CD14-positive monocyte (primary cell): Measurements from ENCODE around the gene HTR7. TPM values are rescaled to one million over a fixed set of nuclear protein-coding genes. Genes with fewer than 3 reads are reported as not detected.
A peak's percentile ranks its signal among the peaks of the same experiment; 100 is the strongest.

ENCODE experiments used
- DNase-seq, 3 donors: peaks; one replicate each; pipeline ENCODE4 v3.0.0-alpha.2; 2011 to 2022
- H2AFZ ChIP-seq: 2 replicates; pipeline ENCODE4 v1.6.0; 2012; ENCODE audit warnings: mild to moderate bottlenecking, low read depth, low read length, inconsistent platforms; ENCODE audit not compliant: insufficient read depth, poor library complexity, severe bottlenecking
- H3K27ac ChIP-seq, 2 donors: 1 replicate in 1 of 2; 2 replicates in 1 of 2; pipeline ENCODE4 v1.5.1; 2012 to 2013; ENCODE audit warnings: low read length in 2 of 2, control low read depth in 1 of 2, inconsistent platforms in 1 of 2, low read depth in 1 of 2, mild to moderate bottlenecking in 1 of 2
- H3K27me3 ChIP-seq, 2 donors: one replicate each; pipeline versions ENCODE4 v1.6.0 to v1.6.1; 2011 to 2013; ENCODE audit warnings: low read length in 2 of 2; ENCODE audit not compliant: control insufficient read depth in 2 of 2, insufficient read depth in 2 of 2
- H3K36me3 ChIP-seq, 2 donors: replicated peaks in 1 of 2; 1 replicate in 1 of 2; 2 replicates in 1 of 2; pipeline versions ENCODE4 v1.5.1 to v1.6.1; 2012 to 2013; ENCODE audit warnings: low read length in 2 of 2, control low read depth in 1 of 2, inconsistent platforms in 1 of 2, mild to moderate bottlenecking in 1 of 2; ENCODE audit not compliant: insufficient read depth in 2 of 2, control insufficient read depth in 1 of 2
- H3K4me1 ChIP-seq, 2 donors: 1 replicate in 1 of 2; 2 replicates in 1 of 2; pipeline versions ENCODE4 v1.5.1 to v1.6.1; 2012 to 2013; ENCODE audit warnings: low read length in 2 of 2, control low read depth in 1 of 2, inconsistent platforms in 1 of 2, mild to moderate bottlenecking in 1 of 2, moderate library complexity in 1 of 2; ENCODE audit not compliant: insufficient read depth in 2 of 2, control insufficient read depth in 1 of 2
- H3K4me2 ChIP-seq: replicated peaks from 2 replicates; pipeline ENCODE3; 2012; ENCODE audit warnings: low read length, moderate library complexity, mild to moderate bottlenecking; ENCODE audit not compliant: poor library complexity, severe bottlenecking; ENCODE audit errors: extremely low read depth
- H3K4me3 ChIP-seq, 3 experiments: fragments of 200-600 bp in 1 of 3; sonication (generic) in 1 of 3; replicated peaks in 1 of 3; 1 replicate in 2 of 3; 2 replicates in 1 of 3; pipeline ENCODE4 v1.5.1; 2011 to 2013; ENCODE audit warnings: low read length in 3 of 3, mild to moderate bottlenecking in 3 of 3, control low read depth in 2 of 3, low read depth in 2 of 3, inconsistent platforms in 1 of 3, moderate library complexity in 1 of 3
- H3K79me2 ChIP-seq: 2 replicates; pipeline ENCODE4 v1.6.0; 2012; ENCODE audit warnings: mild to moderate bottlenecking, control low read depth, inconsistent platforms, low read length, moderate library complexity; ENCODE audit not compliant: insufficient read depth
- H3K9ac ChIP-seq: 2 replicates; pipeline ENCODE4 v1.6.0; 2017; ENCODE audit warnings: low read length, mild to moderate bottlenecking; ENCODE audit not compliant: insufficient read depth, poor library complexity, severe bottlenecking
- H3K9me3 ChIP-seq, 2 donors: replicated peaks in 1 of 2; 1 replicate in 1 of 2; 2 replicates in 1 of 2; pipeline versions ENCODE4 v1.5.1 to v1.6.1; 2012 to 2013; ENCODE audit warnings: low read length in 2 of 2, control low read depth in 1 of 2; ENCODE audit not compliant: control insufficient read depth in 1 of 2, insufficient read depth in 1 of 2
- H4K20me1 ChIP-seq: 2 replicates; pipeline ENCODE4 v1.6.0; 2012; ENCODE audit warnings: mild to moderate bottlenecking, low read length, control low read depth, moderate library complexity; ENCODE audit not compliant: insufficient read depth
- H3K27ac Mint-ChIP-seq, 7 donors: one replicate each; pipeline ENCODE4 v1.8.0; 2020; ENCODE audit warnings: mild to moderate bottlenecking in 7 of 7, mixed read lengths in 7 of 7, moderate library complexity in 6 of 7, inconsistent platforms in 2 of 7
- H3K27me3 Mint-ChIP-seq, 3 donors: one replicate each; pipeline ENCODE4 v1.8.0; 2021 to 2022; ENCODE audit warnings: low read depth in 3 of 3, mild to moderate bottlenecking in 3 of 3, mixed read lengths in 3 of 3, moderate library complexity in 3 of 3, inconsistent platforms in 1 of 3
- H3K36me3 Mint-ChIP-seq, 2 donors: one replicate each; pipeline ENCODE4 v1.8.0; 2020; ENCODE audit warnings: mixed read lengths in 2 of 2, inconsistent platforms in 1 of 2, mild to moderate bottlenecking in 1 of 2
- H3K4me1 Mint-ChIP-seq: one replicate; pipeline ENCODE4 v1.8.0; 2020; ENCODE audit warnings: mild to moderate bottlenecking, mixed read lengths
- H3K4me3 Mint-ChIP-seq, 2 donors: one replicate each; pipeline ENCODE4 v1.8.0; 2020; ENCODE audit warnings: mild to moderate bottlenecking in 2 of 2, mixed read lengths in 2 of 2, moderate library complexity in 1 of 2
- H3K9me3 Mint-ChIP-seq, 7 donors: one replicate each; pipeline ENCODE4 v1.8.0; 2020 to 2022; ENCODE audit warnings: mixed read lengths in 7 of 7, mild to moderate bottlenecking in 6 of 7, moderate library complexity in 6 of 7, inconsistent platforms in 2 of 7
- WGBS: methylation state at CpG from one replicate; pipeline ENCODE4 v1.1.5; 2013; ENCODE audit warnings: missing lambda C conversion rate; ENCODE audit not compliant: insufficient coverage; 5-methylcytosine and 5-hydroxymethylcytosine counted together
- intact Hi-C, 2 donors: fragments of 100-400 bp; cut with micrococcal nuclease; formaldehyde crosslinking; loops; one replicate each; pipeline versions ENCODE4 v1.15.0 to v1.15.1; 2023
- polyA plus RNA-seq, 3 donors: library from polyadenylated mRNA; depleted of rRNA in 1 of 3; unstranded in 2 of 3; stranded (reverse) in 1 of 3; fragments of 300-500 nt in 2 of 3; fragments of >200 nt in 1 of 3; fragmentation: Illumina TruSeq in 2 of 3; gene quantifications; 1 replicate in 2 of 3; 2 replicates in 1 of 3; pipeline ENCODE4 v1.2.3, GENCODE V29; 2012 to 2021
- TF ChIP-seq, protein P1 (sequence below): fragments of 200-600 bp; IDR thresholded peaks from one replicate; pipeline ENCODE4 v1.8.0; 2022; ENCODE audit warnings: antibody characterized with exemption, mild to moderate bottlenecking

The HTR7 gene
- polyA plus RNA-seq, 3 donors: 0.95 to 1.6 (median 1.1) TPM

DNA sequence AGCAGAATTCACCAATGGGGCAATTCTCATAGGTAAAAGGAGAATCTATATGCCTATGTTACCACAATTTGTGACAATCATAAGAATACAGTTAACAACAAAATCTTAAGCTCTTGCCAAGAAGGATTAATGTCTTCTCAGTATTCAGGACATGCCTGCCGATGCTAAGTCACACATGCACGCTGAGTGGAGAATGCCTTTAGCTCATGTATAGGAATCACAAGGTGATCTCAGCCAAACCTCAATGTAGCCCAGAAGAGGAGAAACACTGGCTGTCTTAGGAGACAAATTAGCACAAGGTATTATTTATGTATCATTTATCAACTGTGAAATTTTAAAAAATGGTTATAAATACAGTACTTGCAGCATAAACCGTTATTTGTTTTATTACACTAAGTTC, 2.7 kb downstream of the HTR7 start:
- peaks cover 13 to 23% (median 20%) of the 10 kb centered on the region in 7 donors for H3K9me3 Mint-ChIP-seq
- Histone ChIP-seq H3K79me2 (no peaks in the 10 kb centered on the region), H3K4me3 (no peak overlapping the region), H4K20me1 (no peaks in the 10 kb centered on the region), H3K27me3 (peaks cover 21 to 24% of the 10 kb centered on the region in 2 donors), H3K4me2 (no peak overlapping the region), H3K9me3 (peaks cover 8 to 16% of the 10 kb centered on the region in 2 donors), H3K4me1 (peaks cover 23 to 36% of the 10 kb centered on the region in 2 donors), H3K9ac (no peak overlapping the region), H3K36me3 (no peaks in the 10 kb centered on the region), H2AFZ (no peak overlapping the region), H3K27ac (no peak overlapping the region)
- intact Hi-C loops: no loop called here
- WGBS: no CpG with 5 or more reads among the region's 3 CpGs
- H3K4me1 Mint-ChIP-seq: peaks cover 30% of the 10 kb centered on the region
- H3K27me3 Mint-ChIP-seq: peaks cover 24 to 37% (median 27%) of the 10 kb centered on the region in 3 donors
- no peak for DNase-seq
- no peak overlapping the region for H3K27ac Mint-ChIP-seq
- TF ChIP-seq, protein P1, sequence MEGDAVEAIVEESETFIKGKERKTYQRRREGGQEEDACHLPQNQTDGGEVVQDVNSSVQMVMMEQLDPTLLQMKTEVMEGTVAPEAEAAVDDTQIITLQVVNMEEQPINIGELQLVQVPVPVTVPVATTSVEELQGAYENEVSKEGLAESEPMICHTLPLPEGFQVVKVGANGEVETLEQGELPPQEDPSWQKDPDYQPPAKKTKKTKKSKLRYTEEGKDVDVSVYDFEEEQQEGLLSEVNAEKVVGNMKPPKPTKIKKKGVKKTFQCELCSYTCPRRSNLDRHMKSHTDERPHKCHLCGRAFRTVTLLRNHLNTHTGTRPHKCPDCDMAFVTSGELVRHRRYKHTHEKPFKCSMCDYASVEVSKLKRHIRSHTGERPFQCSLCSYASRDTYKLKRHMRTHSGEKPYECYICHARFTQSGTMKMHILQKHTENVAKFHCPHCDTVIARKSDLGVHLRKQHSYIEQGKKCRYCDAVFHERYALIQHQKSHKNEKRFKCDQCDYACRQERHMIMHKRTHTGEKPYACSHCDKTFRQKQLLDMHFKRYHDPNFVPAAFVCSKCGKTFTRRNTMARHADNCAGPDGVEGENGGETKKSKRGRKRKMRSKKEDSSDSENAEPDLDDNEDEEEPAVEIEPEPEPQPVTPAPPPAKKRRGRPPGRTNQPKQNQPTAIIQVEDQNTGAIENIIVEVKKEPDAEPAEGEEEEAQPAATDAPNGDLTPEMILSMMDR: no peak
- peak overlapping the region in 1 of 2 donors; percentile 53 for H3K4me3 Mint-ChIP-seq
- H3K36me3 Mint-ChIP-seq: peaks cover 2 to 4% of the 10 kb centered on the region in 2 donors

DNA sequence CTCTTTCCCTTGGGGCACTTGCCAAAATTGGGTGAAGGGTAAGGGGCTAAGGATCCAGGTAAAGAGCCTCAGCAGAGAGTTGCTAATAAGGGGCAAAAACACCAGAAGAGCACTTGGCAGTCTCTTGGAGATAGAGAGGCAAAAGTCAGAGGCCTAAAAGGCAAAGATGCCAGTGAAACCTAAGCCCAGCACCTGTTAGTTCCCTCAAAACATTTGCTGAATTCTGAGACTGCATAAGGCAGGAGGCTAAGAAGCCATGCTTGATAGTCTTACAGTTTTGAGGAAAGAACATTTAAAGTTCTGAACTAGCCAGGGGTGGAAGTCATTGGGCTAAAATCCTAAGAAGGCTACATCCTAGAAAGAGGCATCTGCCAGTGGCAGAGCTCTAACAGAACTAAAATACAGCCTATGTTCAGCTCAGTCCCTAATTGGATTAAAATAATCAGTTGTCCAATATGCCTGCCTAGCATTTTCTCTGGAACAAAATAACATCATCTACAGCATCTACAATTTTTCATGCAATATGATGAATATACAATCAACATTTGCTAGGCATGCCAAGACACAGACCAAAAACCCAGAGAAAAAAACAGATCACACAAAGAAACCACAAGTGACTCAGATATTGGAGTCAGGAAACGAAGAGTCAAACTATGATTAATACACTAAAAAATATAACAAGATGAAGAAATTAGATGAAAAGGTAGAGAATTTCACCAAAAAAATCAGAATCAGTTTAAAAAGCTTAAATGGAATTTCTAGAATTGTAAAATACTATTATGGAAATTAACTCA, 7.7 kb downstream of the HTR7 start:
- intact Hi-C loops: no loop called here
- peaks cover 4 to 9% of the 10 kb centered on the region in 2 donors for H3K4me1 ChIP-seq
- no CpG with 5 or more reads among the region's 1 CpG for WGBS
- Mint-ChIP-seq H3K27me3 (peaks cover 8 to 15% (median 10%) of the 10 kb centered on the region in 3 donors), H3K9me3 (peaks cover 17 to 26% (median 23%) of the 10 kb centered on the region in 7 donors), H3K4me3 (no peak overlapping the region), H3K4me1 (peaks cover 4% of the 10 kb centered on the region), H3K27ac (no peak overlapping the region), H3K36me3 (peaks cover 2 to 4% of the 10 kb centered on the region in 2 donors)
- H2AFZ ChIP-seq: no peak overlapping the region
- no peak overlapping the region for H3K4me3 ChIP-seq
- peaks cover 14 to 21% of the 10 kb centered on the region in 2 donors for H3K9me3 ChIP-seq
- TF ChIP-seq, protein P1: no peak
- no peaks in the 10 kb centered on the region for H4K20me1 ChIP-seq
- H3K36me3 ChIP-seq: no peaks in the 10 kb centered on the region
- no peak overlapping the region for H3K27ac ChIP-seq
- no peaks in the 10 kb centered on the region for H3K79me2 ChIP-seq
- H3K27me3 ChIP-seq: peaks cover 4% of the 10 kb centered on the region in 2 donors
- H3K9ac ChIP-seq: no peak overlapping the region
- no peak overlapping the region for H3K4me2 ChIP-seq
- DNase-seq: no peak
